Stimulated activated CD8-positive, alpha-beta memory T cell treated with anti-CD3 and anti-CD28 coated beads, Interleukin-15, amount 100 ng/mL, for 48 hours (primary cell): ENCODE data around the gene RELN.

Source experiments
- DNase-seq, 2 donors: peaks; one replicate each; pipeline ENCODE4 v3.0.0-alpha.2; 2020; ENCODE audit warnings: low read depth in 2 of 2

The RELN gene

GRCh38 chr7:103637726-103638125 is 351.7 kb downstream of the RELN start:
- no peak for DNase-seq

- DNase-seq: no peak
These were observed 352.4 kb downstream of the RELN start for GRCh38 chr7:103637094-103637493.

GRCh38 chr7:103636153-103636552 is 353.3 kb downstream of the RELN start:
- no peak for DNase-seq

GRCh38 chr7:103632972-103633371 is 356.5 kb downstream of the RELN start:
- DNase-seq: no peak

- no peak for DNase-seq
These were observed 357.3 kb downstream of the RELN start for GRCh38 chr7:103632005-103632639.

DNA sequence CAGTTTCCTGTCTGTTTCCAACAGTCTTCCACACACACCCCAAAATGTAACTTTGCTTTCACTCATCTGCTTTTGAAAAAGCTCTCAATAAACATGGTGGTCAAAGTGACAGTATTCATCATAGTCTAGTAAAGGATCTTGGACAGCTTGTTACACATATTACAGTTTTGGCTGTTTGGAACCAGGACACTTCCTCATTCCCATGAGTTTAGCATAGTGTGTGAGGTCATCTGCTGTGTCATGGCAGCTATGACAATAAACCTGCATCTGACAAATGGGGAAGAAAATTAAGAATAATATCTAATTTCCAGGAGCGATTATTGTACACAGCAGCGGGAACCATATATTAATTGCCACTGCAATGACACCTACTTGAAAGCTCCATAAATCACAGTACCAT is 359.1 kb downstream of the RELN start:
- DNase-seq: no peak

DNA sequence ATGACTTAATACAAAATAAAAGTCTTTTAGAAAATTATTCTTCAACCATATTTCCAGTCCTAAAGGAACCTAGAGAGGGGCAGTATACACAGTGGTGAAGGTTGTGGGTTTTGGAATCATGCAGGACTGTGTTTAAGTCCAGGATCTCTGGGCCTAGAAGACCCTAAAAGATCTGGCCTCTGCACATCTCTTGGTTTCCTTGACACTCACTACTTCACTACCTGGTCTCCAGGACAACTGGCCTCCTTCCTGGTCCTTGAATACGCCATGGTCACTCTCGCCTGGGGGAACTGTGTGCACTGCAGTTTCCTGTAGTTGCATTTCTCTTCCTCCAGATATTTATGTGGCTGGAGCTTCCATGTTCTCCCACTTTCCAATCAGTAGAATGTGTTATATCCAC is 360.7 kb downstream of the RELN start:
- no peak for DNase-seq

- DNase-seq: no peak
These were observed 362.7 kb downstream of the RELN start for GRCh38 chr7:103626776-103627175.

- DNase-seq: no peak
These were observed 367.2 kb downstream of the RELN start for GRCh38 chr7:103622274-103622673.

- DNase-seq: no peak
These were observed 375.5 kb downstream of the RELN start for GRCh38 chr7:103613655-103614642.

GRCh38 chr7:103609778-103610177 is 379.7 kb downstream of the RELN start:
- DNase-seq: no peak

DNA sequence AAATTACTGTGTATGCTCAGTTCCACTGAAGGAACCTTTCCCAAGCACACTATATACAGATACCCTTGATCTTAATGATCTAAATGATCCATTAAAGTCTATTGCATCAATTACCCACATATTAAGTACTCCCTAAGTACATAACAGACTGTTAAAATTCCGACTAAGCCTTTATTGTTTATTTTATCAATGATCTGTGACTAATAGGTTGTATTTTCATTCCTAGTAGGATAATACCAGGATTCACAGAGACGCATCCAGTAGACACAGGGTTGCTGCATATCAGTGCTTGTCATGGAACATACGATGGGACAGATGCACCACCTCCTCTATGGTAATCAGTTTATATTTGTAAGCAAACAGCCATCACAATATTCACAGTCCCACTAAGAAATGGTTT is 383.8 kb downstream of the RELN start:
- no peak for DNase-seq

GRCh38 chr7:103598326-103598905 is 391.0 kb downstream of the RELN start:
- no peak for DNase-seq

DNA sequence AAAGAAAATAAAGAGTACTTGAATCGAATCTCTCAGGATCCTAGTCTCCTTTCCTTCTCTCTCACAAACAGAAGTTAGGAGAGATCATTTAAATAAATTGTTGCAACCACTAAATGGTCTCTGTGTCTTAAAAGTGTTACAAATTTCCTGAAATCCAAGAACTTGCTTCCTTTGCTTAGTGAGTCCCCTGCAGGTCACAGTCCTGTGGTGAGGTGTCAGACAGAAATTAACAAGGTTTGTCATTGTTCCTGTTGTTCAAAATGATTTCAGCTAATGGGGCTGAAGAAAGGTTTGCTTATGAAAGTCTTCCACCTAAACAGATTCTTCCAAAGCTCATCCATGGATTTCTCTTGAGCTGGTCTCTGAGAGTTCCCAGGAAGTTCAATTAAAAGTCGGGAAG is 391.9 kb downstream of the RELN start:
- no peak for DNase-seq

DNA sequence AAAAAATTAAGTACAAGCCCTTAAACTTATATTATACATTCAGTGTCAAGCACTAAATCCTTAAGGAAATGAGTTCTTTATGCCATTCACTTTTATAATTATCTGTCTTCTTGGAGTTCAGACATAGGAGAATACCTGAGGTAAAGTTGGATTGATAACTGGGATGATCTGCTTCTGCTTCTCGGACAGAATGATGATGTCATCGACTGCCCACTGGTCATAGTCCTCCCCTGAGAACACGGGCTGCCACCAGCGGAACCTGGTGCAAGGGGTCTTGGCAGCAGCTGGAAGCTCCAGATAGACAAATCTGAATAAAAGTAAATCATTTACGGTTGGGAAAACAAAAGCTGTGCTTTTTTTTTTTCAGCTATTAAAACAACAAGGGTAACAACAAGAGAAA is 395.3 kb downstream of the RELN start:
- DNase-seq: no peak

DNA sequence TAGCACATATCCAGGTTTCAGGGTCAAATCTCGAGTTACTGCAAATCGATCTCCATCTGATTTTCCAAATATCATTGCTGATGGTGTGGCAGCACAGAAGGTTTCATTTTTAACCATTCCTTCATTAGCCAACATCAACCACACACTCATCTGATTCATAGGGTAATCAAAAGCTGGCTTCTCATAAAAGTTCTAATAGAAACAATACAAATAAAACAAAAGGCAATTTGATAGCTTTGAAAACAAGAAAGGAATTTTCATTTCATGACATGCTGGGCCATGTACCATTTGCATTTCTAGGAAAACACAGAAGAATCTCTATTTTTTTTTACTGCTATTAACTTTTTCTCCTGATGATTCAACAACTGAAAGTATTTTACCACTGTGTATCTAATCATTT is 395.8 kb downstream of the RELN start:
- DNase-seq: no peak

DNA sequence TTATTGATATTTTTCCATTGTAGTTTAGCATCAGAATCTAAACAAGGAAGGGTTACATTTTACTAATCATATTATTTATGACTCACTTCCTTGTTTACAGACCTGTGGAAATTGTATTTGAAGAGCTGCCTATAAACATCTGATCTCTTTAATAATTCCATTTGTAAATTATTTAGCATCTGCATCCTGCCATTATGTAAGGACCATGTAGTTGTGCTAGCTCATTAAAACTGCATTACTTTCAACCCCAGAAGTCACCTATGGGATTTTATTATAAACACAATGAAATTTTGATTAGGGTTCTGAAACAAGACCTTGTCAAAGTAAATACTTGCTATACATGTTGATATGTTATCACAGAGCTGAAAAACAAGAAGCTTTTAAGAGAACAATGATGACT is 396.6 kb downstream of the RELN start:
- no peak for DNase-seq

DNA sequence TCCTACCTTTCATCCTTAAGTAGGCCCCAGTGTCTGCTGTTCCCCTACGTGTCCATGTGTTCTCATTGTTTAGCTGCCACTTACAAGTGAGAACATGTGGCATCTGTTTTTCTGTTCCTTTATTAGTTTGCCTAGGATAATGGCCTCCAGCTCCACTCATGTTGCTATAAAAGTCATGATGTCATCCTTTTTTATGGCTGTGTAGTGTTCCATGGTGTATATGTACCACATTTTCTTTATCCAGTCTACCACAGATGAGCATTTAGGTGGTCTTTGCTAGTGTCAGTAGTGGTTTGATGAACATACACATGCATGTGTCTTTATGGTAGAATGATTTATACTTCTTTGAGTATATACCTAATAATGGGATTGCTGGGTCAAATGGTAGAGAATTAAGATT is 397.3 kb downstream of the RELN start:
- DNase-seq: no peak

DNA sequence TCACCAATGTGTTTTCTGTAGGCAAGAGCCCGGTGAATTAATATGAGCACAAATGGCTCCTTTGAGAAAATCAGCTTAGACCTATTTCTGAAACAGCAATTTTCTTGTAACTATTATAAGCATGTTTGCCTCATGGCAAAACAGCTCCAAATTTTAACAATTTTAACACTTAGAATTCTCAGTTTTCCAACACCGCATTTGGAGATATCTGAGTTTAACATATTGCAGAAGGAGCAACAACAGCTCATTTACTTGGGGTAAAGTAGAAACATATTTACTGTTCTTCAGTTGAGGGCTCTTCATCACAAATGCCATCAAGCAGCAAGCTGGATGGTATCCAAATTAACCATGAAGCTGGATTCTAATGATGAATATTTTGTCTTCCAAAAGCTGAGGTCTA is 409.4 kb downstream of the RELN start:
- DNase-seq: no peak

DNA sequence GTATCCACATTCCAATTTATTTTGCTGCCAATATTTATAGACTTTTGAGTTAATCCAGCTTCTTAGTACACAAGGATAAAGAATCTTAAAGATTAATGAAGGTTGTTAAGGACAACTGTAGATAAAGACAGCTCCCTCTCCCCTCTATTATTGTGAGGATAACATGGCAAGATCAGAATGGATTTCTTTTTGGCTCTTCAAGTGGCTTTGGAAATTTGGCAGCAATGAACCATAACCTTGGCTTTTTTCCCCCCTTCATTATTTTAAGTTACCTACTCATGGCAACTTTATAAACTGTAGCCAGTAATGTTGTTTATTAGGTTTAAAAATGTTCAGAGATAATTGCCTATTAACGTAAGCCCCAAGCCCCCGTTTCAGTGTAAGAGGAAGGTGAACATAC is 412.4 kb downstream of the RELN start:
- no peak for DNase-seq

DNA sequence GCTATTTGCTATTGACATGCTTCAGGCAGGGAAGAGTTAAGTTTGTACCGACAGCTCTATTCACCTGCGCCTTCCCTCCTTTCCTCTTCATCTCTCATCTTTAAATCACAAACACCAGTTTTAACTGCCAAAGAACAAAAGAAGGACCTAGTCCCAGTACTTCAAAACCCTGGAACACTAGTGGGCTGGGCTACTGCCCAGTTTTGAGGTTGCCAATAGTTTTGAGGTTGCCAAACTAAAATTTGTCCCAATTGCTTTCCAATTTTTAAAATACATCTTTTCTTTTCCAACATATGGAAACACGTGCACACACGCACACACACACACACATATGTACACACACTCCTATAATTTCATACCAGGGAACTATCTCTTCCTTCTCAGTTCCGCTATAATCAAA is 412.8 kb downstream of the RELN start:
- DNase-seq: no peak

DNA sequence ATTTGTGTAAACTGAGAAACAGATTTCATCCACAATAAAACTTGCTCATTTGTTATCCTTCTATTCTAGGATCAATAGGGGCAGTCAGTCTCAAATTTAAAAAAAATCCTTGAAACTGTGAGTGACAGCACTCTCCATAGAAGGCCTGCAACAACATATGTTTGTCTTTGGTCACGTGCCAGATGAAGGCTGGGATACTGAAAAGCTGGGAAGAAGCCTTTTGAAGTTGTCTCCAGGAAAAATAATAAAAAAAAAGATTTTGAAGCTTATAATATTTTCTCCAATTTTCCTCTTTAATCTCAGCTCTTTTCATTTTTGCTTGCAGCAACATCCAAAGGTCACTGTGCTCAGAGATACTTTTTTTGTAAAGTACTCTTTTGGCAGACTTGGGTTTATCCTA is 414.9 kb downstream of the RELN start:
- DNase-seq: no peak
